Caco-2 (cell line): Measurements from ENCODE around the gene CD58. TPM values are rescaled to one million over a fixed set of nuclear protein-coding genes. Genes with fewer than 3 reads are reported as not detected.

ENCODE experiments used
- BruUV-seq: library from RNA; stranded (reverse); fragments of 400-500 nt; replicated peaks from 2 replicates; lab custom pipeline; 2021; lab: Mats Ljungman, UMichigan
- CTCF ChIA-PET: fragments of 300-600 bp; sonication (Branson Sonifier 250); formaldehyde crosslinking; loops from one replicate; lab custom pipeline; 2022; ENCODE audit warnings: antibody characterized with exemption; lab: Charles Lee
- POLR2A ChIA-PET: fragments of 300-600 bp; sonication (Branson Sonifier 250); formaldehyde crosslinking; loops from one replicate; lab custom pipeline; 2022; ENCODE audit warnings: antibody characterized with exemption; lab: Charles Lee
- DNase-seq, 2 experiments: peaks; one replicate each; pipeline versions ENCODE4 v3.0.0 to v3.0.0-alpha.2; 2020 to 2022
- H3K27me3 ChIP-seq: replicated peaks from 2 replicates; pipeline ENCODE4 v1.6.0; 2011; ENCODE audit warnings: low read length; ENCODE audit not compliant: control insufficient read depth, insufficient read depth
- H3K36me3 ChIP-seq: 2 replicates; pipeline ENCODE4 v1.5.1; 2011; ENCODE audit warnings: low read length; ENCODE audit not compliant: control insufficient read depth, insufficient read depth
- H3K4me1 ChIP-seq: fragments of 250-450 bp; sonication (Bioruptor Pico); 2 replicates; pipeline ENCODE4 v1.5.1; 2020; ENCODE audit warnings: mild to moderate bottlenecking
- H3K4me3 ChIP-seq: 2 replicates; pipeline ENCODE4 v1.5.1; 2011; ENCODE audit warnings: low read depth, mild to moderate bottlenecking, control low read depth, low read length
- H3K9me3 ChIP-seq: fragments of 250-450 bp; sonication (Bioruptor Pico); 2 replicates; pipeline ENCODE4 v1.5.1; 2020; ENCODE audit warnings: mild to moderate bottlenecking, moderate library complexity
- H3K27ac Mint-ChIP-seq: one replicate; pipeline ENCODE4 v1.8.0; 2022; ENCODE audit warnings: mixed read lengths; ENCODE audit not compliant: unreplicated experiment
- H3K27me3 Mint-ChIP-seq: one replicate; pipeline ENCODE4 v1.8.0; 2022; ENCODE audit warnings: mixed read lengths; ENCODE audit not compliant: insufficient read depth, unreplicated experiment
- H3K36me3 Mint-ChIP-seq: one replicate; pipeline ENCODE4 v1.8.0; 2022; ENCODE audit warnings: mild to moderate bottlenecking, mixed read lengths; ENCODE audit not compliant: insufficient read depth, unreplicated experiment
- H3K4me1 Mint-ChIP-seq: one replicate; pipeline ENCODE4 v1.8.0; 2022; ENCODE audit warnings: low read depth, mixed read lengths; ENCODE audit not compliant: unreplicated experiment
- H3K4me3 Mint-ChIP-seq: one replicate; pipeline ENCODE4 v1.8.0; 2022; ENCODE audit warnings: mild to moderate bottlenecking, moderate library complexity, mixed read lengths; ENCODE audit not compliant: unreplicated experiment
- H3K9me3 Mint-ChIP-seq: one replicate; pipeline ENCODE4 v1.8.0; 2022; ENCODE audit warnings: mixed read lengths; ENCODE audit not compliant: unreplicated experiment
- CTCF ChIP-seq, 2 experiments: fragments of 200-600 bp in 1 of 2; IDR thresholded peaks; 1 replicate in 1 of 2; 2 replicates in 1 of 2; pipeline versions ENCODE4 v1.5.1 to v1.8.0; 2011 to 2022; ENCODE audit warnings: antibody characterized with exemption in 1 of 2, control low read depth in 1 of 2, inconsistent platforms in 1 of 2, low read depth in 1 of 2, low read length in 1 of 2, mild to moderate bottlenecking in 1 of 2, moderate library complexity in 1 of 2; ENCODE audit not compliant: insufficient read depth in 1 of 2, severe bottlenecking in 1 of 2, unreplicated experiment in 1 of 2
- intact Hi-C: fragments of 100-400 bp; cut with micrococcal nuclease; formaldehyde crosslinking; loops from one replicate; pipeline ENCODE4 v1.10.0; 2022; ENCODE audit not compliant: unreplicated experiment
- total RNA-seq: library from RNA; stranded (reverse); gene quantifications from 2 replicates; pipeline ENCODE4 v1.2.3, GENCODE V29; 2022

CD58 gene
- total RNA-seq, 1 experiment from 2014 or later: 5.6 TPM

- BruUV-seq: no TSS peak
- no peaks in the 10 kb centered on the region for H3K36me3 ChIP-seq
- no peak for DNase-seq
- ChIA-PET CTCF (interaction anchor here (1.0 kb wide), 1 partner anchor 8 kb away, joined by 3 read pairs; no protein-coding TSS in a partner anchor), POLR2A (no interaction called here)
- no peak for TF ChIP-seq CTCF (IDR thresholded peaks at IDR 0.05; ENCODE audit: insufficient read depth in 1 of 2, low read depth in 1 of 2, low read length in 1 of 2, severe bottlenecking in 1 of 2, unreplicated experiment in 1 of 2)
- H3K27ac Mint-ChIP-seq: peak overlapping the region; percentile 70
- no peaks in the 10 kb centered on the region for H3K27me3 Mint-ChIP-seq
- peaks cover 4% of the 10 kb centered on the region for H3K36me3 Mint-ChIP-seq
- no peak overlapping the region for H3K4me3 ChIP-seq
- intact Hi-C loops: loop anchor here (5.0 kb wide), 2 partner anchors 45 to 100 kb away; no protein-coding TSS in a partner anchor
- no peaks in the 10 kb centered on the region for H3K9me3 Mint-ChIP-seq
- H3K27me3 ChIP-seq: no peaks in the 10 kb centered on the region
- H3K4me1 Mint-ChIP-seq: peaks cover 17% of the 10 kb centered on the region
- peaks cover 62% of the 10 kb centered on the region for H3K4me1 ChIP-seq
- no peaks in the 10 kb centered on the region for H3K9me3 ChIP-seq
- H3K4me3 Mint-ChIP-seq: no peak overlapping the region
These were observed 93.4 kb downstream of the CD58 start for GRCh38 chr1:116477429-116477828.

DNA sequence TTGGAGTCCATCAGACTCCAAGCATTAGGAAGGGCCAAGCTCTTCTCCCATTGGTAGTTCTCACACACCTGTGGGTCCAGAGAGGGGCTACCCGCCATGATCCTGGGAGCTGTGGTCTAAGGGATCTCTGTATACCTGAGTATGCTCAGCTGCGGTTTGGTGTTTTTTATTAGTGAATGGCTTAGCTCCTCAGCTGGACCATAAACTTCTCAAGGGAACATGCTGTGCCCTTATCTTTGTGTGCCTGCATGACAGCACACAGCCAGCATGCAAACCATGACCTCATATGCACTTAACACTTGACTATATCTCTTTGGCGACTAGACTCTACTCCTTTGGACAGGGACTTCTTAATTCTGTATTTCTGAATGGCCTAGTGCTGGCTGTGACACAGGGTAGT lies 94.5 kb downstream of the CD58 start:
- no peak overlapping the region for H3K4me3 ChIP-seq
- H3K36me3 ChIP-seq: no peaks in the 10 kb centered on the region
- Mint-ChIP-seq H3K27ac (peak overlapping the region; percentile 70), H3K4me1 (peaks cover 28% of the 10 kb centered on the region), H3K4me3 (no peak overlapping the region), H3K27me3 (no peaks in the 10 kb centered on the region), H3K36me3 (peaks cover 4% of the 10 kb centered on the region), H3K9me3 (no peaks in the 10 kb centered on the region)
- no peaks in the 10 kb centered on the region for H3K27me3 ChIP-seq
- intact Hi-C loops: loop anchor here (5.0 kb wide), 2 partner anchors 44 to 99 kb away; no protein-coding TSS in a partner anchor
- ChIA-PET POLR2A (no interaction called here), CTCF (interaction anchor here (1.6 kb wide), 1 partner anchor 337 kb away, joined by 5 read pairs; no protein-coding TSS in a partner anchor)
- no peak for DNase-seq
- H3K4me1 ChIP-seq: peaks cover 64% of the 10 kb centered on the region
- H3K9me3 ChIP-seq: no peaks in the 10 kb centered on the region
- no peak for TF ChIP-seq CTCF (IDR thresholded peaks at IDR 0.05; ENCODE audit: insufficient read depth in 1 of 2, low read depth in 1 of 2, low read length in 1 of 2, severe bottlenecking in 1 of 2, unreplicated experiment in 1 of 2)
- no TSS peak for BruUV-seq

- TF ChIP-seq CTCF (IDR thresholded peaks at IDR 0.05; ENCODE audit: insufficient read depth in 1 of 2, low read depth in 1 of 2, low read length in 1 of 2, severe bottlenecking in 1 of 2, unreplicated experiment in 1 of 2): no peak
- ChIA-PET POLR2A (interaction anchor here (0.9 kb wide), 3 partner anchors 20 to 58 kb away, joined by 3 to 4 read pairs (median 4); no protein-coding TSS in a partner anchor), CTCF (interaction anchor here (0.6 to 1.9 kb wide), 3 partner anchors 9 to 337 kb away, joined by 5 to 10 read pairs (median 6); partner anchors contain the start of gene ATP1A1)
- H3K36me3 ChIP-seq: no peaks in the 10 kb centered on the region
- intact Hi-C loops: loop anchor here (1.0 to 5.0 kb wide), 4 partner anchors 22 to 158 kb away; no protein-coding TSS in a partner anchor
- no peak for DNase-seq
- BruUV-seq: no TSS peak
- H3K27me3 ChIP-seq: no peaks in the 10 kb centered on the region
- Mint-ChIP-seq H3K36me3 (peaks cover 4% of the 10 kb centered on the region), H3K4me3 (peak overlapping the region; percentile 49), H3K4me1 (peaks cover 30% of the 10 kb centered on the region), H3K27me3 (no peaks in the 10 kb centered on the region), H3K9me3 (no peaks in the 10 kb centered on the region), H3K27ac (peak overlapping the region; percentile 70)
- no peak overlapping the region for H3K4me3 ChIP-seq
- H3K9me3 ChIP-seq: no peaks in the 10 kb centered on the region
- H3K4me1 ChIP-seq: peaks cover 65% of the 10 kb centered on the region
These were observed 95.0 kb downstream of the CD58 start for GRCh38 chr1:116475850-116476218.
